SU-DHL-6 (cell line): Measurements from ENCODE around the gene QTRT2.

ENCODE experiments used
- EZH2phosphoT487 ChIP-seq: fragments of 200-600 bp; sonication (generic), shearing (Covaris generic); conservative IDR thresholded peaks from 2 replicates; pipeline ENCODE4 v1.6.1; 2018; ENCODE audit warnings: mild to moderate bottlenecking, antibody characterized with exemption, low read length, moderate library complexity, mixed read lengths
- TF ChIP-seq, protein P1 (sequence below): fragments of 200-600 bp; sonication (generic); IDR thresholded peaks from one replicate; pipeline ENCODE4 v1.5.1; 2017; ENCODE audit warnings: antibody characterized with exemption, mild to moderate bottlenecking, low read length, moderate library complexity; ENCODE audit not compliant: insufficient read depth, poor library complexity, severe bottlenecking

DNA sequence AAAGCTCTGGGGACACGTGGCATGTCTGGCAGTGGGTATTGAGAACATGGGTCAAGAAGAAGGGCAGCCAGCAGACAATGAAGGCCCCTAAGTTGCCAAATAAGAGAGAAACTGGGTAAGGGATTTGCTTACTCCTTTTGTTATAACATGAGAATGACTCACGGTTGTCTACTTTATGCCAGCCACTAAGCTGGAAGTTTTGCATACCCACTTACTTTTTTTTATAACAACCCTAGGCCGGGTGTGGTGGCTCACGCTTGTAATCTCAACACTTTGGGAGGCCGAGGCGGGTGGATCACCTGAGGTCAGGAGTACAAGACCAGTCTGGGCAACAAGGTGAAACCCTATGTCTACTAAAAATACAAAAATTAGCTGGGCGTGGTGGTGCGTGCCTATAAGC is 72.3 kb downstream of the QTRT2 start:
- TF ChIP-seq, protein P1, sequence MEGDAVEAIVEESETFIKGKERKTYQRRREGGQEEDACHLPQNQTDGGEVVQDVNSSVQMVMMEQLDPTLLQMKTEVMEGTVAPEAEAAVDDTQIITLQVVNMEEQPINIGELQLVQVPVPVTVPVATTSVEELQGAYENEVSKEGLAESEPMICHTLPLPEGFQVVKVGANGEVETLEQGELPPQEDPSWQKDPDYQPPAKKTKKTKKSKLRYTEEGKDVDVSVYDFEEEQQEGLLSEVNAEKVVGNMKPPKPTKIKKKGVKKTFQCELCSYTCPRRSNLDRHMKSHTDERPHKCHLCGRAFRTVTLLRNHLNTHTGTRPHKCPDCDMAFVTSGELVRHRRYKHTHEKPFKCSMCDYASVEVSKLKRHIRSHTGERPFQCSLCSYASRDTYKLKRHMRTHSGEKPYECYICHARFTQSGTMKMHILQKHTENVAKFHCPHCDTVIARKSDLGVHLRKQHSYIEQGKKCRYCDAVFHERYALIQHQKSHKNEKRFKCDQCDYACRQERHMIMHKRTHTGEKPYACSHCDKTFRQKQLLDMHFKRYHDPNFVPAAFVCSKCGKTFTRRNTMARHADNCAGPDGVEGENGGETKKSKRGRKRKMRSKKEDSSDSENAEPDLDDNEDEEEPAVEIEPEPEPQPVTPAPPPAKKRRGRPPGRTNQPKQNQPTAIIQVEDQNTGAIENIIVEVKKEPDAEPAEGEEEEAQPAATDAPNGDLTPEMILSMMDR, result no peak
- TF ChIP-seq EZH2phosphoT487, result no peak
